Liver (tissue), 9 donors: ENCODE results near the gene ARHGAP40. TPM values are rescaled to one million over a fixed set of nuclear protein-coding genes. Genes with fewer than 3 reads are reported as not detected.

Experiments
- DNase-seq: peaks from one replicate; pipeline ENCODE4 v3.0.0-alpha.2; 2017; ENCODE audit warnings: low spot score
- H3K27ac ChIP-seq, 2 donors: one replicate each; pipeline ENCODE4 v1.7.0; 2013; ENCODE audit warnings: inconsistent platforms in 2 of 2, low read length in 2 of 2, control low read depth in 1 of 2, low read depth in 1 of 2, mild to moderate bottlenecking in 1 of 2
- H3K27me3 ChIP-seq, 4 donors: one replicate each; pipeline versions ENCODE4 v1.6.1 to v1.7.0; 2013; ENCODE audit warnings: low read length in 3 of 4, inconsistent platforms in 1 of 4, mild to moderate bottlenecking in 1 of 4, moderate library complexity in 1 of 4; ENCODE audit not compliant: control insufficient read depth in 4 of 4, insufficient read depth in 4 of 4
- H3K36me3 ChIP-seq, 4 donors: one replicate each; pipeline versions ENCODE4 v1.6.1 to v1.7.0; 2013; ENCODE audit warnings: low read length in 3 of 4, mild to moderate bottlenecking in 3 of 4, low read depth in 1 of 4, moderate library complexity in 1 of 4; ENCODE audit not compliant: control insufficient read depth in 4 of 4, insufficient read depth in 3 of 4
- H3K4me1 ChIP-seq, 4 donors: one replicate each; pipeline versions ENCODE4 v1.6.1 to v1.7.0; 2013; ENCODE audit warnings: low read length in 3 of 4, mild to moderate bottlenecking in 3 of 4, moderate library complexity in 1 of 4; ENCODE audit not compliant: control insufficient read depth in 4 of 4, insufficient read depth in 4 of 4
- H3K4me3 ChIP-seq, 3 donors: one replicate each; pipeline versions ENCODE4 v1.6.1 to v1.7.0; 2013; ENCODE audit warnings: low read length in 3 of 3, control low read depth in 1 of 3, low read depth in 1 of 3, mild to moderate bottlenecking in 1 of 3
- H3K9ac ChIP-seq, 2 donors: one replicate each; pipeline ENCODE4 v1.7.0; 2013; ENCODE audit warnings: low read length in 2 of 2, mild to moderate bottlenecking in 2 of 2, moderate library complexity in 2 of 2, control low read depth in 1 of 2, low read depth in 1 of 2
- H3K9me3 ChIP-seq, 4 donors: one replicate each; pipeline versions ENCODE4 v1.6.1 to v1.7.0; 2013; ENCODE audit warnings: low read length in 3 of 4; ENCODE audit not compliant: control insufficient read depth in 4 of 4
- EGR1 ChIP-seq, 2 donors: IDR thresholded peaks; 2 replicates each; pipeline ENCODE4 v1.6.1; 2016 to 2018; ENCODE audit warnings: antibody characterized with exemption in 2 of 2, low read depth in 2 of 2
- FOXA1 ChIP-seq: IDR thresholded peaks from 2 replicates; pipeline ENCODE4 v1.6.1; 2016; ENCODE audit warnings: antibody characterized with exemption
- FOXA2 ChIP-seq: IDR thresholded peaks from 2 replicates; pipeline ENCODE4 v1.6.1; 2016; ENCODE audit warnings: antibody characterized with exemption
- GABPA ChIP-seq, 2 donors: IDR thresholded peaks in 1 of 2; conservative IDR thresholded peaks in 1 of 2; 2 replicates each; pipeline ENCODE4 v1.6.1; 2016; ENCODE audit warnings: antibody characterized with exemption in 2 of 2, mild to moderate bottlenecking in 1 of 2, moderate library complexity in 1 of 2
- HNF4A ChIP-seq, 2 donors: conservative IDR thresholded peaks; 2 replicates each; pipeline ENCODE4 v1.6.1; 2016; ENCODE audit warnings: antibody characterized with exemption in 2 of 2, mild to moderate bottlenecking in 2 of 2
- HNF4G ChIP-seq: IDR thresholded peaks from 2 replicates; pipeline ENCODE4 v1.6.1; 2016; ENCODE audit warnings: antibody characterized with exemption
- JUND ChIP-seq, 2 donors: IDR thresholded peaks; 2 replicates each; pipeline ENCODE4 v1.6.1; 2016; ENCODE audit warnings: antibody characterized with exemption in 2 of 2
- NR2F2 ChIP-seq: IDR thresholded peaks from 2 replicates; pipeline ENCODE4 v1.6.1; 2016; ENCODE audit warnings: antibody characterized with exemption
- RAD21 ChIP-seq, 2 donors: IDR thresholded peaks; 2 replicates each; pipeline ENCODE4 v1.6.1; 2016; ENCODE audit warnings: antibody characterized with exemption in 2 of 2, mild to moderate bottlenecking in 2 of 2
- RXRA ChIP-seq, 2 donors: IDR thresholded peaks; 2 replicates each; pipeline ENCODE4 v1.6.1; 2017 to 2018; ENCODE audit warnings: antibody characterized with exemption in 2 of 2, mild to moderate bottlenecking in 1 of 2
- SP1 ChIP-seq: IDR thresholded peaks from 2 replicates; pipeline ENCODE4 v1.6.1; 2018; ENCODE audit warnings: antibody characterized with exemption, mild to moderate bottlenecking
- TAF1 ChIP-seq: conservative IDR thresholded peaks from 2 replicates; pipeline ENCODE4 v1.6.1; 2016; ENCODE audit warnings: antibody characterized with exemption, mild to moderate bottlenecking
- YY1 ChIP-seq: IDR thresholded peaks from 2 replicates; pipeline ENCODE4 v1.6.1; 2016; ENCODE audit warnings: antibody characterized with exemption, mild to moderate bottlenecking
- WGBS: extraction: QIAGEN DNeasy Blood & Tissue Kit; methylation state at CpG from one replicate; pipeline ENCODE4 v1.1.7; 2013; 5-methylcytosine and 5-hydroxymethylcytosine counted together
- polyA plus RNA-seq, 2 donors: library from polyadenylated mRNA; stranded (reverse) in 1 of 2; unstranded in 1 of 2; fragments of 200-250 nt in 1 of 2; fragments of >200 nt in 1 of 2; fragmentation: Nextera tagmentation in 1 of 2; extraction: Ambion mirVana in 1 of 2; gene quantifications; one replicate each; pipeline versions ENCODE4 v1.2.1 to v1.2.3, GENCODE V29; 2013 to 2015
- total RNA-seq, 2 donors: library from RNA; depleted of rRNA; stranded (reverse); fragments of >200 nt; gene quantifications; one replicate each; pipeline ENCODE4 v1.2.3, GENCODE V29; 2014
- TF ChIP-seq, protein P1 (sequence below): IDR thresholded peaks from 2 replicates; pipeline ENCODE4 v1.6.1; 2016; ENCODE audit warnings: antibody characterized with exemption
- TF ChIP-seq, protein P2 (sequence below): IDR thresholded peaks from 2 replicates; pipeline ENCODE4 v1.6.1; 2016; ENCODE audit warnings: antibody characterized with exemption
- TF ChIP-seq, protein P3 (sequence below): IDR thresholded peaks from 2 replicates; pipeline ENCODE4 v1.6.1; 2016; ENCODE audit warnings: antibody characterized with exemption, mild to moderate bottlenecking
- TF ChIP-seq, protein P4 (sequence below): fragments of 150-350 bp; IDR thresholded peaks from 2 replicates; pipeline ENCODE4 v1.5.1; 2017; ENCODE audit warnings: improper control_type of control experiment, low read depth, low read length; ENCODE audit not compliant: missing input control
- TF ChIP-seq, protein P5 (sequence below): IDR thresholded peaks from 2 replicates; pipeline ENCODE4 v1.6.1; 2016; ENCODE audit warnings: antibody characterized with exemption
- donor health status: healthy.
- donor health status: healthy.
- donor health status: healthy.
- donor health status: healthy.
- donor health status: healthy.

Gene ARHGAP40
- total and polyA plus RNA-seq, 4 donors, result 0.08 TPM; not detected in 3

DNA sequence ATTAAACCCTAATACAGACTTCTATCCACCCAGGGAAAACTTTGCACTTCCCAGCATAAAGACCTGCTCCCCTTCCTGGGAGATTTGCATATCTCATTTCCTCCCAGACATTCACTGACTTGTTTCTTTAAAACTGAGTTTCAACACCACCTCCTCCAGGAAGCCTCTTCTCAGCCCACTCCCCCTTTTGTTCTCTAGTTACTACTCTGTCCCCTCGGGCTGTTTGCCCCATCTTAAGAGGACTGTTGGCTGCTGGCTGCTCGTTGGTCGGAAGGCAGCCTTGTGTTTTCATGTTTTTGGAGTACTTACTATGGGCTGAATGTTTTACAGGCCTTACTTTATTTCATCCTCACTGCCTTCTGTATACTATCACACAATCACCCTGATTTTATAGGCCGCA lies 6.6 kb downstream of the ARHGAP40 start:
- Histone ChIP-seq H3K27me3 (peaks cover 0 to 6% (median 2%) of the 10 kb centered on the region in 4 donors), H3K4me3 (no peak overlapping the region), H3K36me3 (no peaks in the 10 kb centered on the region), H3K4me1 (no peaks in the 10 kb centered on the region), H3K27ac (no peak overlapping the region), H3K9me3 (no peaks in the 10 kb centered on the region), H3K9ac (no peak overlapping the region)
- TF ChIP-seq EGR1 (IDR thresholded peaks at IDR 0.05; ENCODE audit: low read depth in 2 of 2) (no peak), HNF4G (no peak), FOXA1 (no peak), RXRA (IDR thresholded peaks at IDR 0.05) (no peak), YY1 (no peak), JUND (IDR thresholded peaks at IDR 0.05) (no peak), SP1 (no peak), RAD21 (IDR thresholded peaks at IDR 0.05) (no peak), NR2F2 (no peak), TAF1 (no peak)
- WGBS, result 84% methylated on average over 4 of the region's 4 CpGs
- DNase-seq, result no peak

DNA sequence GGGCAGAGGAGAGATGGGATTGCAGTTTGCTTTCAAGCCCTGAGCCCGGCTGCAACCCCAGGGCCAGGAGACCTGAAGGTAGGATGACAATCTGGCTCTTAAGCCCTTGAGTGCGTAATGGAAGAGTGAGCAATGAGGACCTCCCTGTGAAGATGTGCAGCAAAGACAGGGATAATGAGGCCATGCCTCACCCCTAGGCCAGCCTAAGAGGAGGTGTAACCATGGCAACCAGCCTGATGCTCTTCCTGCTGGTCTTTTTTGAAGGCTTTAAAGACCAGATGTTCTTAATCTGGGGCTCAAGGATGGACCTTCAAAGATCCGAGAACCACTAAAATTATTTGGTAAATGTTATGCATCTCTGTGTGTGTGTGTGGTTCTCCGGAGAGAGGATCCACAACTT lies 8.2 kb downstream of the ARHGAP40 start:
- no peak overlapping the region for H3K9ac ChIP-seq
- no peak for DNase-seq
- no peaks in the 10 kb centered on the region for H3K36me3 ChIP-seq
- 93% methylated on average over 4 of the region's 4 CpGs for WGBS
- H3K4me1 ChIP-seq, result no peaks in the 10 kb centered on the region
- H3K27ac ChIP-seq, result no peak overlapping the region
- TF ChIP-seq FOXA2 (no peak), FOXA1 (no peak), RXRA (IDR thresholded peaks at IDR 0.05) (no peak), TAF1 (no peak), RAD21 (IDR thresholded peaks at IDR 0.05) (no peak), YY1 (no peak), SP1 (no peak), JUND (IDR thresholded peaks at IDR 0.05) (no peak), GABPA (IDR thresholded peaks at IDR 0.05 in 1 of 2, conservative IDR thresholded peaks at IDR 0.05 in 1 of 2) (no peak), NR2F2 (no peak), HNF4G (no peak), EGR1 (IDR thresholded peaks at IDR 0.05; ENCODE audit: low read depth in 2 of 2) (no peak), HNF4A (conservative IDR thresholded peaks at IDR 0.05) (no peak)
- TF ChIP-seq, protein P1, sequence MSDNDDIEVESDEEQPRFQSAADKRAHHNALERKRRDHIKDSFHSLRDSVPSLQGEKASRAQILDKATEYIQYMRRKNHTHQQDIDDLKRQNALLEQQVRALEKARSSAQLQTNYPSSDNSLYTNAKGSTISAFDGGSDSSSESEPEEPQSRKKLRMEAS, result no peak
- TF ChIP-seq, protein P2, sequence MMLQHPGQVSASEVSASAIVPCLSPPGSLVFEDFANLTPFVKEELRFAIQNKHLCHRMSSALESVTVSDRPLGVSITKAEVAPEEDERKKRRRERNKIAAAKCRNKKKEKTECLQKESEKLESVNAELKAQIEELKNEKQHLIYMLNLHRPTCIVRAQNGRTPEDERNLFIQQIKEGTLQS, result no peak
- TF ChIP-seq, protein P3, sequence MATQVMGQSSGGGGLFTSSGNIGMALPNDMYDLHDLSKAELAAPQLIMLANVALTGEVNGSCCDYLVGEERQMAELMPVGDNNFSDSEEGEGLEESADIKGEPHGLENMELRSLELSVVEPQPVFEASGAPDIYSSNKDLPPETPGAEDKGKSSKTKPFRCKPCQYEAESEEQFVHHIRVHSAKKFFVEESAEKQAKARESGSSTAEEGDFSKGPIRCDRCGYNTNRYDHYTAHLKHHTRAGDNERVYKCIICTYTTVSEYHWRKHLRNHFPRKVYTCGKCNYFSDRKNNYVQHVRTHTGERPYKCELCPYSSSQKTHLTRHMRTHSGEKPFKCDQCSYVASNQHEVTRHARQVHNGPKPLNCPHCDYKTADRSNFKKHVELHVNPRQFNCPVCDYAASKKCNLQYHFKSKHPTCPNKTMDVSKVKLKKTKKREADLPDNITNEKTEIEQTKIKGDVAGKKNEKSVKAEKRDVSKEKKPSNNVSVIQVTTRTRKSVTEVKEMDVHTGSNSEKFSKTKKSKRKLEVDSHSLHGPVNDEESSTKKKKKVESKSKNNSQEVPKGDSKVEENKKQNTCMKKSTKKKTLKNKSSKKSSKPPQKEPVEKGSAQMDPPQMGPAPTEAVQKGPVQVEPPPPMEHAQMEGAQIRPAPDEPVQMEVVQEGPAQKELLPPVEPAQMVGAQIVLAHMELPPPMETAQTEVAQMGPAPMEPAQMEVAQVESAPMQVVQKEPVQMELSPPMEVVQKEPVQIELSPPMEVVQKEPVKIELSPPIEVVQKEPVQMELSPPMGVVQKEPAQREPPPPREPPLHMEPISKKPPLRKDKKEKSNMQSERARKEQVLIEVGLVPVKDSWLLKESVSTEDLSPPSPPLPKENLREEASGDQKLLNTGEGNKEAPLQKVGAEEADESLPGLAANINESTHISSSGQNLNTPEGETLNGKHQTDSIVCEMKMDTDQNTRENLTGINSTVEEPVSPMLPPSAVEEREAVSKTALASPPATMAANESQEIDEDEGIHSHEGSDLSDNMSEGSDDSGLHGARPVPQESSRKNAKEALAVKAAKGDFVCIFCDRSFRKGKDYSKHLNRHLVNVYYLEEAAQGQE, result no peak
- TF ChIP-seq, protein P4, sequence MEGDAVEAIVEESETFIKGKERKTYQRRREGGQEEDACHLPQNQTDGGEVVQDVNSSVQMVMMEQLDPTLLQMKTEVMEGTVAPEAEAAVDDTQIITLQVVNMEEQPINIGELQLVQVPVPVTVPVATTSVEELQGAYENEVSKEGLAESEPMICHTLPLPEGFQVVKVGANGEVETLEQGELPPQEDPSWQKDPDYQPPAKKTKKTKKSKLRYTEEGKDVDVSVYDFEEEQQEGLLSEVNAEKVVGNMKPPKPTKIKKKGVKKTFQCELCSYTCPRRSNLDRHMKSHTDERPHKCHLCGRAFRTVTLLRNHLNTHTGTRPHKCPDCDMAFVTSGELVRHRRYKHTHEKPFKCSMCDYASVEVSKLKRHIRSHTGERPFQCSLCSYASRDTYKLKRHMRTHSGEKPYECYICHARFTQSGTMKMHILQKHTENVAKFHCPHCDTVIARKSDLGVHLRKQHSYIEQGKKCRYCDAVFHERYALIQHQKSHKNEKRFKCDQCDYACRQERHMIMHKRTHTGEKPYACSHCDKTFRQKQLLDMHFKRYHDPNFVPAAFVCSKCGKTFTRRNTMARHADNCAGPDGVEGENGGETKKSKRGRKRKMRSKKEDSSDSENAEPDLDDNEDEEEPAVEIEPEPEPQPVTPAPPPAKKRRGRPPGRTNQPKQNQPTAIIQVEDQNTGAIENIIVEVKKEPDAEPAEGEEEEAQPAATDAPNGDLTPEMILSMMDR, result no peak
- TF ChIP-seq, protein P5, sequence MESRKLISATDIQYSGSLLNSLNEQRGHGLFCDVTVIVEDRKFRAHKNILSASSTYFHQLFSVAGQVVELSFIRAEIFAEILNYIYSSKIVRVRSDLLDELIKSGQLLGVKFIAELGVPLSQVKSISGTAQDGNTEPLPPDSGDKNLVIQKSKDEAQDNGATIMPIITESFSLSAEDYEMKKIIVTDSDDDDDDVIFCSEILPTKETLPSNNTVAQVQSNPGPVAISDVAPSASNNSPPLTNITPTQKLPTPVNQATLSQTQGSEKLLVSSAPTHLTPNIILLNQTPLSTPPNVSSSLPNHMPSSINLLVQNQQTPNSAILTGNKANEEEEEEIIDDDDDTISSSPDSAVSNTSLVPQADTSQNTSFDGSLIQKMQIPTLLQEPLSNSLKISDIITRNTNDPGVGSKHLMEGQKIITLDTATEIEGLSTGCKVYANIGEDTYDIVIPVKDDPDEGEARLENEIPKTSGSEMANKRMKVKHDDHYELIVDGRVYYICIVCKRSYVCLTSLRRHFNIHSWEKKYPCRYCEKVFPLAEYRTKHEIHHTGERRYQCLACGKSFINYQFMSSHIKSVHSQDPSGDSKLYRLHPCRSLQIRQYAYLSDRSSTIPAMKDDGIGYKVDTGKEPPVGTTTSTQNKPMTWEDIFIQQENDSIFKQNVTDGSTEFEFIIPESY, result no peak
- peaks cover 0 to 2% (median 0%) of the 10 kb centered on the region in 4 donors for H3K27me3 ChIP-seq
- no peak overlapping the region for H3K4me3 ChIP-seq
- no peaks in the 10 kb centered on the region for H3K9me3 ChIP-seq
